ENCODE measurements around the gene METRNL.
"Not testable (repeated sequence)": the region's sequence is repeated elsewhere in the genome, so short reads cannot be mapped to it uniquely, and the experiment has no call there.

The METRNL gene

GRCh38 chr17:83125515-83126274, 46.3 kb downstream of the METRNL start:
- no peak for DNase-seq

GRCh38 chr17:83126275-83126811, 46.9 kb downstream of the METRNL start:
- no peak for DNase-seq

GRCh38 chr17:83127431-83128160, 48.2 kb downstream of the METRNL start:
- DNase-seq: no peak

- no peak for DNase-seq
Observed at GRCh38 chr17:83128306-83129240, 49.2 kb downstream of the METRNL start.

- no peak for DNase-seq
Observed at GRCh38 chr17:83129676-83130075, 50.3 kb downstream of the METRNL start.

- no peak for DNase-seq
Observed at GRCh38 chr17:83131401-83132011, 52.1 kb downstream of the METRNL start.

- DNase-seq: no peak
Observed at GRCh38 chr17:83132251-83133081, 53.1 kb downstream of the METRNL start.

GRCh38 chr17:83133302-83134121, 54.1 kb downstream of the METRNL start:
- no peak for DNase-seq

GRCh38 chr17:83134456-83134855, 55.0 kb downstream of the METRNL start:
- DNase-seq: not testable (repeated sequence)

GRCh38 chr17:83135692-83136091, 56.3 kb downstream of the METRNL start:
- no peak for DNase-seq

GRCh38 chr17:83136156-83136555, 56.7 kb downstream of the METRNL start:
- DNase-seq: no peak

- DNase-seq: no peak
Observed at GRCh38 chr17:83136931-83137330, 57.5 kb downstream of the METRNL start.

- DNase-seq: no peak
Observed at GRCh38 chr17:83137523-83137922, 58.1 kb downstream of the METRNL start.

- no peak for DNase-seq
Observed at GRCh38 chr17:83138820-83139219, 59.4 kb downstream of the METRNL start.

- DNase-seq: not testable (repeated sequence)
Observed at GRCh38 chr17:83139541-83140248, 60.3 kb downstream of the METRNL start.

GRCh38 chr17:83140249-83140566, 60.8 kb downstream of the METRNL start:
- DNase-seq: not testable (repeated sequence)

- no peak for DNase-seq
Observed at GRCh38 chr17:83142619-83143018, 63.2 kb downstream of the METRNL start.

GRCh38 chr17:83143817-83144231, 64.4 kb downstream of the METRNL start:
- no peak for DNase-seq

Measured in hippocampal formation (tissue), 2 donors.